NCI-H510A (cell line): ENCODE measurements around the gene LYSMD3.
"Not testable (repeated sequence)": the region's sequence is repeated elsewhere in the genome, so short reads cannot be mapped to it uniquely, and the experiment has no call there.

Experiments
- DNase-seq: peaks from one replicate; lab custom pipeline; 2025; lab: John Stamatoyannopoulos, UW

LYSMD3 gene

GRCh38 chr5:90529194-90529938 is at the start of gene LYSMD3:
LYSMD3 (minus strand) TSS chr5:90529584; CDS start chr5:90525289, 4,295 bp downstream.
- DNase-seq, result peak; percentile 87

- DNase-seq, result not testable (repeated sequence)
Measured at GRCh38 chr5:90576566-90576965, 47.2 kb upstream of the LYSMD3 start.

DNA sequence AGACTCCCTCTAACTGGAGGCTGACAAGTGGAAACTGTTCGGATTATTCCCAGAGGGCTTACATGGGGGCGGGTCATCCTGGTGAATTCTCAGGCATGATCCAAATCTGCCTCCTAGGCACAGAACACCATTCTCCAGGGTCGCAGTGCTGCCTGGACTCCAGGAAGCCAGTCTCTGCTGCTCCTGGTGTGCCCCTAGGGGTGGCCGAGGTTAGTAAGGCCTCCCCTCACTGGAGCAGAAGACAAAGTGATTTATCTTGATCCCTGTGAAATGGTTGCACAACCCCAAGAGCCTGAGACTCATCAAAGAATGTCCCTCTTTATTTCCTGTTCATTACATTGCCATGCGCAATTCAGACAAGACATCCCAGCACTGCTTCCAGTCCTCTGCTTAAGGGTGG is 46.3 kb upstream of the LYSMD3 start:
- no peak for DNase-seq

DNA sequence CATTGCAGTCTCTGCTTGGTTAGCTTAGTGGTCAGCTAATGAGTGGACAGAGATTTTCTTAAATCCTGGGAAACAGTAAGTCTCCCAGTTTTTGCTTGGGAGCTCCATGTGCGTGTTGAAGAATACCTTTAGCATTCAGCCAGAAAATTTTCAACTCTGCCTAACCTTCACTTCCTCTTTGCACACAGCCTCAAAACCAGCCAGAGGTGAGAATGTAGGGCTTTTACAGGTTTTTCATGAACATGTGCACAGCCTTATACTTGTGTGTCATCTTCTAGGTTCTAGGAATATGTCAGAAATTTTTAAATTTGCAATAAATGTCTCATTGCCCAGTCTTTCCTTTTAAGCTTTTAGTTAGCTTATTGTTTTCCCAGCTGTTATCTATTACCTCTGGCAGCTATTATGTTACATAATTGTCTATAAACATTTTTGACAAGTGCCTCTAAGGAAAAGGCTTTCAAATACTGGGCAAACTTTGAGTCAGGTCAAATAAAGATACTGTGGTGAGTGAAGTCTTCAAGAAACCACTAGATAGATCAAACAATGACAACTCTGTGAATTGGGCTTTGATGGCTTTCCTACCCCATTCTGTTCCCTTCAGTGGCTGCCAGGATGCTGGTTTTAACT is 41.9 kb upstream of the LYSMD3 start:
- no peak for DNase-seq

- DNase-seq, result no peak
Measured at GRCh38 chr5:90570034-90570433, 40.6 kb upstream of the LYSMD3 start.

DNA sequence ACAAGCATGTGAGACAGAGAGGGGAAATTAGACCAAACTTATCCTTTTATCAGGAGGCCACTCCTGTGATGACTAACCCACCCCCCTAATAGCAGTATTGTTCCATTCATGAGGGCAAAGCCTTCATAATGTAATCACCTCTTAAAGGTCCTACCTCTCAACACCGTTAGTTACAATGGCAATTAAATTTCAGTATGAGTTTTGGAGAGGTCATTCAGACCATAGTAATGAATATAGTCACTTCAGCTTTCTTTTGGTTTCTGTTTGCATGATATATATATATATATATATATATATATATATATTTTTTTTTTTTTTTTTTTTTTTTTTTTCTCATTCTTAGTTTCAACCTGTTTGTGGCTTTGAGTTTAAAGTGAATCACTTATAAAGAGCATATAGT is 39.7 kb upstream of the LYSMD3 start:
- no peak for DNase-seq

GRCh38 chr5:90565491-90565890 is 36.1 kb upstream of the LYSMD3 start:
- no peak for DNase-seq

DNA sequence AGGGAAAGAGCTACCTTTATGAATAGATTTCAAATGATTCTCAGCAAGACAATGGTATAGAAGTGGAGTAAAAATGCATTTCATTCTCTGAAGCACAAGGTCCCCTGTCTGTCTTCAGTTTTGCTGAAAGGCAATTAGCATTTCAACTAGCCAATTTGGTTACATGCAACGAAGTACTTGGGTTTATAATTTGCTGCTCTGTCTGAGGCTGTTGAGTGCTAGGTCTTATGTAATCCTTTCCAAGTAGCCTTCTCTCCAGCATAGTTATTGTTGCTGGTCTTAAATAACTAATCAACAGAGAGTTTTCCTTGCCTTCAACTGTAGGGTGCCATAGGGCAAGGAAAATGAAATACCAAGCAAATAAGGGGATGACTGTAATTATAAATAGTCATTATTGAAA is 33.7 kb upstream of the LYSMD3 start:
- no peak for DNase-seq

GRCh38 chr5:90562341-90562740 is 33.0 kb upstream of the LYSMD3 start:
- DNase-seq, result peak; percentile 27

GRCh38 chr5:90561766-90562165 is 32.4 kb upstream of the LYSMD3 start:
- no peak for DNase-seq

DNA sequence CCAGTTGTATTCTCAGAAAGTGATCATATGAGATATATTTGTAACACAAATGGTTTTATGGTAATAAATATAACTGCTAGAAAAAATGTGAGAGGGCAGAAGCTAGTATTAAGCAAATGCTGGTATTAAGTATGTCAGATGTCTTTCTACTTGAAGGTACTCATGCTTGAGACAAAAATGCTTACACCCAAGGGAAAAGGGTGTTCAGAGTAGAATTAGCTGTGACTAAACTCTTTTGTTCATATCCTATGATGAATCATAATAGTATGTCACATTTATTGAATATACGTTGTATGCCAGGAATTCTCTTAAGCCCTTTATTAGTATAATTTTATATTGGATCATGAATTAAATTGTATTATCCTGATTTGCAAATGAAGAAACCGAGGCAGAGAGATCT is 31.4 kb upstream of the LYSMD3 start:
- no peak for DNase-seq

DNA sequence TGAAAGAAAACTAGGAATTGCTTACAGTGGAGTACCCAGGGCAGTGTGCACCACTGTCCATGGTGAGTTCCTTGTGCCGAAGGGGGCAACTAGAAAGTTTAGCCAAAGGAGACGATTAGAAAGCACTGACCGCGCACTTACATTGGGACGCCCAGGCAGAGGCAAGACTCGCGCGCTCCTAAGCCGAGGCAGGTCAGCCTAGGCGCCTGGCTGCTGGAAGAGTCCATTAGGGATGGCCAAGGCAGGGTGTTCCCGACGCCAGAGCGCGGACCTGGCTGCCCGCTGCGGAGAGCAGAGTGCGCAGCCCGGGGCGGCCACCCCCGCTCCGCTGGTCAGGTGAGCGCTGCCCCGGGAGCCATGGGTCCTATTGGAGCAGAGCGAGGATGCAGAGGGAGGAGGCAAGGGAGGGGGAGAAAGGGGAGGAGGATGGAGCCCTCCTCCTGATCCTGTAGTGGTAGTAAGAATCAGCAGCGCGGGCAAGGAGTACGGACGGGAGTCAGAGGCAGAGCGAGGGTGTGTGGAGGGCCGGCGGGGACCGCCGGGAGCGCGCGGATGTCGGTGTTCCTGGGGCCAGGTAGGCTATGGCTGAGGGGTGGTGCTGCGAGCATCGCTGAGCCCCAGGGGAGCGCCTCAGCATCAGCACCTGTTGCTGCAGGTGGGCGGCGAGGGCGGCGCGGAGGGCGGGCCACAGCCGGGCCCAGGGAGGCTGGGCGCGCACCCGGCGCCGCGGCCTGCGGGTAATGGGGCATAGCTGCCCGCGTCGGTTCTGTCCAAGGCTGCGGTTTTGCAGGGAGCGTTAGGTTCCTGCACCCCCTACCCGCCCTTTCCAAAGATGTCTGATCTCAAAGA is 29.2 kb upstream of the LYSMD3 start, which contains the start of gene ADGRV1:
Gene ADGRV1 (plus strand): TSS at position 454 of the 849 bp plus-strand sequence. CDS start 99 bp downstream, at position 553.
- DNase-seq, result peak; percentile 92

DNA sequence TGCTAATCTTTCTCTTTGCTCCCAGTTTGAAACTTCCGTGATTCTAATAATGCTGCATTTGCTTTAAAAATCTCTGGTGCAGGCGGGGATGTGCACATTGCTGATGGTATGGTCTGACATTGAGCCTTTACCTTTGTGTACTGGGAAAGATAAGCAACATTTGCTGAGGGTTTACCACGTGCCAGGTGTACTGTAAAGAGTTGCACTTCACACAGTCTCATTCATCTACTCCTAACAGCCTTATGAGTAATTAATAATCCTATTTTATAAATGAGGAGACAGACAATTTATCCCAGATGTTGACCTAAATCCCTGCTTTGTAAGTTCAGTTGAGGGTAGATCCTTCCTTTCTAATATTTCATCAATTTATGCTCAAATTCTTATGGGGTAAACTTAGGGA is 28.5 kb upstream of the LYSMD3 start:
- DNase-seq, result no peak

GRCh38 chr5:90557391-90557790 is 28.0 kb upstream of the LYSMD3 start:
- DNase-seq, result no peak

- no peak for DNase-seq
Measured at GRCh38 chr5:90555666-90556065, 26.3 kb upstream of the LYSMD3 start.

DNA sequence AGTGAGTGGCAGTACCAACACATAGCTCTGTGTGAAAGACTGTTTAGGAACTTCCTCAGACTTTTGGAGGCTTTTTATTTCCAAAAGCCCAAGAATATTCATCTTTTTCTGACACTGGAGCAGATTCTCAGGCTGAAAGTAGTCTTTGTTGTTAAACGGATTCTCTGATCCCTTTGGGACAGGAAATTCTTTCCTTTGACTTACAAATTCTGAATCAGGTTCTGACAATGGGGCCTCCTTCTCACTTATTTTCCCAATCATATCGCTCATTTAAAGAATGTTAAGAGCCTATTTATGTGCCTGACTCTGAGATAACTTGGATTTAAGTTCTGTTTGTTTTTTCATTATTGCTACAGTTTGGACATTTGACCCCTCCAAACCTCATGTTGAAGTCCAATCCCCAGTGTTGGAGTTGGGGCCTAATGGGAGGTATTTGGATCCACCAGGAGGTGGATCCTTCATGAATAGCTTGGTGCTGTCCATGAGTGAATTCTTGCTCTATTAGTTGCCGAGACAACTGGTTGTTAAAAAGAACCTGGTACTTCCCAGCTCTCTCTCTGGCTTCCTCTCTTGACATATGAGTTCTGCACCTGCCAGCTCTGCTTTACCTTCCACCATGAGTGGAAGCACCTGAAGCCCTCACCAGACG is 25.1 kb upstream of the LYSMD3 start:
- DNase-seq, result no peak

GRCh38 chr5:90553711-90554110 is 24.3 kb upstream of the LYSMD3 start:
- no peak for DNase-seq

- DNase-seq, result no peak
Measured at GRCh38 chr5:90551376-90551775, 22.0 kb upstream of the LYSMD3 start.

DNA sequence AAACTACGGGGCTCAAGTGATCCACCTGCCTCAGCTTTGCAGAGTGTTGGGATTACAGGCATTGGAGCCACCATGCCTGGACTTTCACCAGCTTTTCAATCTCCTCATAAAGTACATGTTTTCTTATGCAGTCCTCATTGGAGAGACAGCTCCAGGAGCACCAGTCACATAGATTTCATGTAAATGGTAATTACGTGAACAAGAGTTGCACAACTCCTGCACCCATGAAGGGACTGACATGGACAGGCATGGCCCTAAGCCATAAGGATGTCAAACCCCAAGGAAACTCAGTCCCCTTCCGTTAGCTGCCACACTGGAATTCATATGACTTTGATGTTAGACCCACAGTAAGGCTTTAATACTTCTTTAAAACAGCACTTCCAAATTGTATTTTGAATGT is 21.6 kb upstream of the LYSMD3 start:
- no peak for DNase-seq

DNA sequence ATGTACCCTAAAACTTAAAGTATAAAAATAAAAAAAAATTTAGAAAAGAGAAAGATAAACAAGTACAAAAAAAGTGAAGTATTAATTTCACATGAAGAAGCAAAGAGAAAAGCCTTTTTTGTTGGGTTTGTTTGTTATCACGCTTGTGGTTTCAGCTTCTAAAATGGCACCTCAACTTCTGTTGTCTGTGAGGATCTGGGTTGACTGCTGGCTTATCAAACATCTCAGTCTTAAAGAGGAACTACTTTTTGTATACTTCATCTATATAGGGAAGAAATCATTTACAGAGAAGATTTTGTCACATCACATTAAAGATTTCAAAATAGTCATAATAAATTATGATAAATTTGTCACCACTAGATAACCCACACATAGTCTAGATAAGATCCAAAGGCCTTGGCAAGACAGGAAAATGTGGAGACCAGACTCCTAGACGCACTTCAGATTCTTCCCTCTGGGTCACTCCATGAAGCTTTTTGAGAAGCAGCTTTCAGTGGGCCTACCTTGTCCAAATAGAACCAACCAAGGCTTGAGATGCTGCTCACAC is 20.4 kb upstream of the LYSMD3 start:
- no peak for DNase-seq

DNA sequence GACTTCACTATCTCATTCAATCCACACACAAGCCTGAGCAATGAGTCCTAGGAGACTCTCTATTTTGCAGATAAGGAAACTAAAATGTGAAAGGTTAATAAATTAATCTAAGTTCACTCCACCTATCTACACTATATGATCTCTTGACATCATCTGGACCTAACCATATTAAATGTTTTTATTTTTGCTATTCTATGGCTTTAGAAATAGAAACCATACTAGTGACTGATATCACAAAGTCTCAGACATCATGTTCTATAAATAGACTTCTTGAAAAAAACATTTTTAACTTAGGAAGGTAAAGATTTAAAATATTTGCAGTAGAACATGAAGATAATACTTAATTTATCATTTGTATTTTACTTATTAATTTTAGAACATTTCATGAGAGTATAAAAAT is 19.8 kb upstream of the LYSMD3 start:
- no peak for DNase-seq

GRCh38 chr5:90548069-90548593 is 18.7 kb upstream of the LYSMD3 start:
- peak; percentile 78 for DNase-seq
